Activated CD4-positive, CD25-positive, alpha-beta regulatory T cell treated with anti-CD3 and anti-CD28 coated beads, Interleukin-2, amount 50 U/mL, for 24 hours (primary cell): ENCODE results near the gene RBM33.

Source experiments
- ATAC-seq, 2 donors: fragments of 150-1000 bp; cut with Tn5 transposase; one replicate each; pipeline ENCODE4 v1.10.0; 2021; ENCODE audit warnings: mild to moderate bottlenecking in 1 of 2, moderate library complexity in 1 of 2

The RBM33 gene

DNA sequence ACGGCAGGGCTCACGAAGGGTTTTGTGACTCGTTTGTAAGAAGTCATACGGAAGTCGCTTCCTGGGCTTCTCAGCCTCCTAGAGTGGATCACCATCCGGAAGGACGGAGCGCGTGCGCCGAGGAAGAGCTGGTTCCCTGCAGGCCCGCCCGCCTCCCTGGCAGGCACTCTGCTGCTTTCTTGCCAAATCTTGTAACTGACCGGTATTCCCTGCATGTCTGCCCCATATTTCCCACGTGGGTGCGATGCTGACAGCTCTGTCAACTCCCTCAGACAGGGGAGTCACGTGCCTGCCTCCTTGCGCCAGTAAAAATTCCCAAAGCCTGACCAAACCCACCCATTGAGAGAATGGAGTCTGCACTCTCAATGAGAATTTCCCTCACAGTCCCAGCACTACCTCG lies 155.1 kb downstream of the RBM33 start:
- no peak for ATAC-seq

DNA sequence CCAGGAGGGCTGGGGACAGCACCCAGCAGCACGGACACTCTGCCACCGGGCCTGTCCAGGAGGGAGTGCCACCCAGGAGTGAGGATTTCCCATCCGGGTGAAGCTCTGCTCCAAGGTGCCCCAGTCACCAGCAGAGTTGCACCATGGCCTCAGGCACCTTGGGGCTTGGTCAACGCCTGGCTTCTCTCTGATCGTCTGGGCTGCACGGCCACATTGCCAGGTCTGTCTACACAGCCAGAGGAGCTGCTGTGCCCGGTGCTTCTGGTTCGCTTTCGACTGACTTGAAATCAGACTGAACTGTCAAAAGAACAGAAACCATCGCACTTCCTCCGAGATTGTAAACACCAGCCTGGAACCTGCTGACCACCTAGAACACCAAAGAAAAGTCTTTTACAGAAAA lies 155.8 kb downstream of the RBM33 start:
- ATAC-seq = no peak

DNA sequence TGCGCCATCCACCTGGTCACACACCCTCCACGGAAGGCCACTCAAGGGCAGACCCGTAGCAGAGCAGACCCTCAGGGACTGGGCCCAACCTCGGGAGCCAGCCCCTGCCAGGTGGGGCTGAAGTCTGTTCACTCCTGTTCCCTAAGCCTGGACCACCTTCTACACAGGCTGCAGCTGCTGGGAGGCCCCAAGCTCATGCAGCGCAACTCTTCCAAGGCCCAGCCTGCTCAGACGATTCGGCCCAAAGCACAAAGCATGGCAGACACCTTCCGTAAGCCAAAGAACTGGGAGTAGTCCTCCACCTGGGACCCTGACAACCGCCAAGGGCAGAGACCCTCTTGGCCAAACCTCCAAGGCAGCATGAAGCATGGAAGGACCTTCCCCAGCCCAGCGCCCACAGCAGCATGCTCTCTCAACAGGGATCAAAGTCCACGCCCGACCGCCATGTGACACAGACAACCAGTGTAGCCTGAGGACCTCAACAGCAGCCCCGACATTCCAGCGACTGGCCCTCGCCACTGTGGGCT lies 156.3 kb downstream of the RBM33 start:
- no peak for ATAC-seq

DNA sequence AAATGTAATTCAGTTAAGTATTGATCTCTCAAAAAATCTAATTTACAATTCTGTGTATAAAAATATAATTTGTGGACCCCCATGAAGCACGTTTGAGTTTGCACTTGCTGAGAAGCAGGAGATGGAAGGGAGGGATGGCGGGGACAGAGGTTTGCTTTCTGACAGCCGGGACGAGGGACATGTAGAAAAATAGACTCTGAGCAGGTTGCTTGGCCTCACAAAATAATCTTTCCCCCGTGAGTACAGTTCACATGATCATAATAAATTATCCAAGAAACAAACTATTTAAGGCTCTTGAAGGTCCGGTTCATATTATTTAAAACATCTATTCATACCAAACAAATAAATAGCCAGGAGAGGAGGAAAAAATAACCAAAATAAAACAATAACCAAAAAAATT lies 157.8 kb downstream of the RBM33 start:
- ATAC-seq = no peak

DNA sequence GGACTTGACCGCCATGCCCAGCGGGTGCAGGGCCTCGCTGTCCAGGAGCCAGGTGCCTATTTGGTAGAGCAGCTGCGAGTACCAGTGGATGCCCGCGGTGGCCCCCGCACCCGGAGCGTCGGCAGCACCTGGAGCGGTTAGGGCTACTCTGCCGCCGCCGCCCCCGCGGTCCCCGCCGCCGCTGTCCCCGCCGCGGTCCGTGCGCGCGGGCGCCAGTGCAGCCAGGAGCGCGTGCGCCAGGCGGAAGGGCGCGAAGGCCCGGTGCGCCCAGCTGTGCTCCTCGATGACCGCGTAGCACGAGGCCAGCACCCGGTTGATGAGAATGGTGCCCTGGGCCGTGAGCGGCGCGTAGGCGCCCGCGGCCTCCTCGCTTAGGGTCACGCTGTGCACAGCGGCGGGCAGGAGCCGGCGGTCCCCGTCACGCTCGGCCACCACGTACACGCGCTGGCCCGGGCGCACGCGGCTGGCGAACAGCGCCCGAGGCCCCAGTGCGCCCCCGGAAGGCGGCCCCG lies 158.5 kb downstream of the RBM33 start:
- no peak for ATAC-seq

DNA sequence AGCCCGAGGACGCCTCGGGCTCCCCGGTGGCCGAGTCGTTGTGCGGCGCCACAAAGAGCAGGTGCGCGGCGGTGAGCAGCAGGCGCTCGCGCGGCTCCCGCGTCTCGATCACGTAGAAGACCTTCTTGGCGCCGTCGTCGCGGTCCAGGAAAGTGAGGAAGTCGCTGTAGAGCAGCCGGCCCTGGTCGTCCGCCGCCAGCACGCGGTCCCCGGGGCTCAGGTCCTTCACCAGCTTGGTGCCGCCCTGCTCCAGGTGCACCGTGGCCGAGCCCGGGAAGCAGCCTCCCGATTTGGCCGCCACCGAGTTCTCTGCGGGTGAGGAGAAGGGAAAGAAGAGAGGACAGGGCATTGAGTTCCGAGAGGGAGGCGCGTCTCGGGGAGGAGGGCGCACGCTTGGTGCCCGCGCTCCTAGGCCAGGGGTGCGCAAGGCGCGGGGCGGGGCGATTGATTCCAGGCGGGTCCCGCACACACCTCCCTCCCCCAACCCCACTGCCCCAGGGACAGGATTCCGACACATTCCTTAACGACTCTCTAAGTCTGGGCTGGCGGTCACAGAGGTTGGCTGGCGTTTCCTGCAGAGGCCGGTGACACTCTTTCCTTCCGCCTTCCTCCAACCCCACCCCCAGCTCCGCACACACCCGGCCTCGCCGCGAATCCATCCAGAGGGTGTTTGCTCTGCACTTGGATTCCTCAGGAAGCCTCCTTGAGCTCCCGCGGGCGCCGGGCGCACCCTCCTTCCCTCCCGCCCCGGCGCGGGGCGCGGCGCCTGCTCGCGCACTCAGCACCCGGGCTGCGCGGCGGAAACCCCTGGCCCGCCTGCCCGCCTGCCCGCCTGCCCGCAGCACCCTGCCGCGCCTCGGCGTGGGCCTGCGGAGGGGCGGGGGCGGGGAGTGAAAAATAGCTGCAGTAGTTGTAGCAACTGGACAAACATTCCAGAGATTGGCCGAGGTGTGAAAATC lies 159.2 kb downstream of the RBM33 start:
- ATAC-seq = no peak

DNA sequence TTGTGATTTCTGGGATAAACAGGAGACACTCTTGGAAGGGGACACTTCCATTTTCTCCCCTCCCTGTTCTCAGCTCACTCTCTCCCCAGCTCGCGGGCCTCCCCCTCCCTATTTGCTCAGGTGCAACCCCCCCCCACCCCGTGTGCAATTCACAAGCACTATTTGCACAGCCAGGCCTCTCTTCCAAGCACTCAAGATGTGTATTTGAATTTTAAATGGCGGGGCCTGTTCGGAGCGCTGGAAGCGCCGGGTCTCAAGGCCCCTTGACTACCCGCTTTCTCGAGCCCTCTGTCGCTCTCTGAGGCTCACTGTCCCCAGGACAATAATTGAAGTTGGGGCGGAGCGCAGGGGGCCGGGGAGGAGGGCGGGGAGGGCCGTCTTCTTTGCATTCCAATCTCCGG lies 160.0 kb downstream of the RBM33 start:
- no peak for ATAC-seq

DNA sequence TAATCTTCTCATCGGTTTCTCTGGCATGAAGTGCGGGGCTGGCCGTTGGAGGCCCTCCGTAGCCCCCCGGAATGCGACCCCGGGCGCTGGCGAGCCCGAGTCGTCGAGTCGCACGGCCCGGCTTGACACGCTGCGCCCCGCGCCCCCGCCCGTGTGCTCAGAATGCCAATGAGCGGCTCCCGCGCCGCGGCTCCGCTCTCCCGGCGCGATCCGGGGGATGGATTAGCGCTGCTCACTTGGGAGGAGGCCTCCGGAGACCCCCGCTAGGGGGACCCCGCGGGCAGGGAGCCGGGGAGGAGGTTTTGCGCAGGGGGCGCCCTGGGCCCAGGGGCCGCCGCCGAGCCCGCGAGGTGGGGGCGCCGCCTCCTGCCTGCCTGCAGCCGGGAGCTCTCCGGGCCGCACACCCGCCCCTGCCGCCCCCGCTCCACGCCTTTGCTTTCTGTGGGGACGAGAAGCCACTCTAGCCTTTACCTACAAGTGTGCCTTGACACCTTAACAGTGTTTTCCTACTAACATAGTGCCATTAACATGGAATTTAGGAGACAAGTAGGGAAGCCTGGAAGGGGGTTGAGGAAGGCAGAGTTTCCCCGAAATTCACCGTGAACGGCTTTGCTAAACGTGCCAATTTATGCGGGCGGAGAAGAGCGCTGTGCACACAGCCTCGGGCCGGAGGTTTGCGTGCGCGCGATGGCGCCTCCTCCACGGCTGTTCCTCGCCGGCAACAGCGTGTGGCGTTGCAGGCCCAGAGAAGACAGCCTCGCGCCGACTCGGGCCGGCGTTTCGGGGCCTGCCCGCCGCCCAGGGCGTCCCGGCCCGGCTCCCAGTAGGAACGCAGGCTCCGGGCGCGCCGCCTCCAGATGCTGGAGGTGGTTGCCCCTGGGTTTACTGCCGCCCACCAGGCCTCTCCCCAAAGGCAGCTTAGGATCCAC lies 160.7 kb downstream of the RBM33 start:
- peak in 1 of 2 donors; percentile 59 for ATAC-seq

DNA sequence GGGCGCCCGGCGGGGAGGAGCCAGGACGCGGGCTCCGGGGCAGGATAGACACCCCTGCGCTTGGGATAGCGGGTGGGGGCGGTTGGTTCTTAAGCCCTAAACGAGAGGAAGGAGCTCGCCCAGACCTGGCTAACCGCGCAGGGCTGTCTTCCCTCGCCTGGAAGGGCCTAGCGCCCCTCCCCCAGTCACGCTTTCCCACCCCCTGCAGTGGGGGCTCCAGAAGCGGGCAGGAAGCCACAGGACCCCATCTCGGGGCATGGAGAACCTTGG lies 161.3 kb downstream of the RBM33 start:
- no peak for ATAC-seq

DNA sequence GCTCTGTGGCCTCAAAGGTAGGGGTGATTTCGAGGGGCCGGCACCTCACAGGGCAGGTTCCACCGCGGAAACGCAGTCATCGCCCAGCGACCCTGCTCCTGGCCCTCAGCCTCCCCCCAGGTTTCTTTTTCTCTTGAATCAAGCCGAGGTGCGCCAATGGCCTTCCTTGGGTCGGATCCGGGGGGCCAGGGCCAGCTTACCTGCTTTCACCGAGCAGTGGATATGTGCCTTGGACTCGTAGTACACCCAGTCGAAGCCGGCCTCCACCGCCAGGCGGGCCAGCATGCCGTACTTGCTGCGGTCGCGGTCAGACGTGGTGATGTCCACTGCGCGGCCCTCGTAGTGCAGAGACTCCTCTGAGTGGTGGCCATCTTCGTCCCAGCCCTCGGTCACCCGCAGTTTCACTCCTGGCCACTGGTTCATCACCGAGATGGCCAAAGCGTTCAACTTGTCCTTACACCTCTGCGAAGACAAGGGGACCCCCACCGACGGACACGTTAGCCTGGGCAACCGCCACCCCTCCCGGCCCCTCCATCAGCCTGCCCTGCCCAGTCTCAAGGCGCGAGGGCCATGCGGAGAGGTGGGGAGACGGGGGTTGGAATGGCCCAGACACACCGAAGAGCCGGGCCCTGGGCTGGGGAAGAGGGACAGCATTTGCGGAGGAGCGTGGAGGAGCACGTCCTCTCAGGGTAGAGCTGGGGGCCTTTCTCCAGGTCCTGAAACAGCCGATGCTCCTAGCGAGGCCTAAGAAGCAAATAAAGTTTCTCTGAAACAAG lies 161.8 kb downstream of the RBM33 start:
- ATAC-seq = no peak

DNA sequence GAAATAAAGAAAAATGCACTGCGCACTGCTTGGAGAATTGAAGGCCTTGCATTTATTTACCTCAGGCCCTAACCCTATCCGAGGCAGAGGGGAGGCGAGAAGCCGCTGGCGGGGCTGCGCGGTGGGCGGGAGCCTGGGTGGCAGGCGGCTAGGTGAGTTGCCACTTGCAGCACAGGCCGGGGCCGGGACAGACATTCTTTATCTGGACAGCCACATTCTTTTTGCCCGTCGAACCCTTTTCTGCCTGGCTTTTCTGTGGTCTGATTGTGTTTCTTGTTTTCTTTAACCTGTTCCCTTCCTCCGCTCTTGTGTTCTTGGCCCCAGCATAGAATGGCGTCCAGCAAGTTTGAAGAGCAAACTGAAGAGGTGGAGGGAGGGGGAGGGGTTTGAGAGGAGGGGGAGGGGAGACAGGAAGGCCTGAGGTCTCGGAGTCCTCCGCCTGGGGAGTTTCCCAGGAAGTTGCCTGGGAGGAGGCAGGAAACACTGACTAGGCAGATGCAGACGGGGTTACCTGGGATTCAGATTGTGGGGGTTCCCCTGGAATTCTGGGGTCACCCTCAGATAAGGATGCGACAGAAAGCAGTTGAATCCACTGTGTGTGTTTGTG lies 162.7 kb downstream of the RBM33 start:
- ATAC-seq = no peak

DNA sequence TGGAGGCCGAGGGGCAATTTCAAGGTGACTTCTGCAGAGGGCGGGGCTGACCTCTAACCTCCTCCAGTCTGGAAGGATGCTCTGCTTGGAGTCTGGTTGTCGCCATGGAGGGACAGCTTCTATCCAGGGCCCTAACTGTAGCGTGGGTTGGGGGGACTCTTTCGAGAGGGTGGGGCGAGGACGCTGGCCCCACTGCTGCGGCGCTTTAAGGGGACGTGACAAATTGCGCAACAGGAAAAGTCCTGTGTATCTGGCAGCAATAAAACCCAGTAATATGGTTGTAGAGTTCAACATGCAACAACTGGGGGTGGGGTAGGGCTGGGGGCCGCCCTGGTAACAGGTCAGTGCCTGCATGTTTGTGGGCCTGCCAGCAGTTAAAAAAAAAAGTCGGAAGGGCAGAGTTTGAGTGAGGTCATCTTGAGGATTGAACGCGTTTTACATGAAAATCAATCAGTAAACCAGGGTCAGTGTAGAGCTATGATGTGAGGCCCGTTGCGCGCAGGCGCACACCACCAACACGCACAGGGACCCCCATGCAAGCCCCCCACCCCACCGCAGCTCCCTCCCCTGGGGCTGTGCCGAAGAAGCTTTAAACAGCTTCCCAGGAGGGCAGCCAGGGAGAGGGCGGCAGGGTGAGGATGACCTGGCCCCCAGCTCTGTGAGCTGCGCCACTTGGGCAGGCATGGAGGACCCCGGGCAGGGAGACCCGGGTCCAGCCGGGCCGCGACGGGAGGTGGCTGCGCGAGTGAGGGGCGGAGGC lies 163.5 kb downstream of the RBM33 start:
- no peak for ATAC-seq

DNA sequence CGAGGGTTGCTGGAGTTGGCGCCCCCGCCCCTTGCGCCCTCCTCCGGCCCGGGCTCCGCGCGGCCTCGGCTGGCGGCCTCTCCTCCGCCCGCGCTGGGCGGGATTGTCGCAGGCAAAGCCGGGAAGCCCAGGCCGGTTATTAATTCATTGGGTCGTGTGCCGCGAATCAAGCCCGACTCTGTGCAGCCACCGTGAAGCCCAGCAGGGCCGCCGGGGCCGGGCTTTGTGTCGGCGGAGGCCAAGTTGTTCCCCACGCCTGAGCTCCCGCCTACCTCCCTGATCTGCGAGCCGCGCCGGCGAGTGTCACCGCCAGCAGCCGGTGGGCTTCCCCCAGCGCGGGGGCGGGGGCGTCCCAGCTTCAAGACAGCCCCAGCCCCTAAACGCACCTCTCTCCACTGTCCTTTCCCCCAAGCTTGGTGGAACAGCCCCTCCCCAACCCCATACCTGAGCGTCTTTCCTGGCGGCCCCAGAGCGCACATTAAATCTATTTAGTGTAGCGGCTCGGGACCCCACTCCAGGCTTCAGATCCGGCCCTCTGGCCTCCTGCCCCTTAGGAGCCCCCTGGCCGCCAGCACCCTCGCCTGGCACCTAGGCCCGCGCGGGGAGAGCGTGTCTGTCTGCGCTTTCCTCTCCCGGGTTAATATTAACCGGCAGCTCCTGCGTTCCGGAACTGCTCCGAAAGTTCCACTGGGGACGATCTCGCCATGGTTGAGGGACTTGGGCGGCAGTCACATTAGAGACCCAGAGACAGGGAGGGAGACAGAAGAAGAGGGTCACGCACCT lies 164.3 kb downstream of the RBM33 start:
- no peak for ATAC-seq

DNA sequence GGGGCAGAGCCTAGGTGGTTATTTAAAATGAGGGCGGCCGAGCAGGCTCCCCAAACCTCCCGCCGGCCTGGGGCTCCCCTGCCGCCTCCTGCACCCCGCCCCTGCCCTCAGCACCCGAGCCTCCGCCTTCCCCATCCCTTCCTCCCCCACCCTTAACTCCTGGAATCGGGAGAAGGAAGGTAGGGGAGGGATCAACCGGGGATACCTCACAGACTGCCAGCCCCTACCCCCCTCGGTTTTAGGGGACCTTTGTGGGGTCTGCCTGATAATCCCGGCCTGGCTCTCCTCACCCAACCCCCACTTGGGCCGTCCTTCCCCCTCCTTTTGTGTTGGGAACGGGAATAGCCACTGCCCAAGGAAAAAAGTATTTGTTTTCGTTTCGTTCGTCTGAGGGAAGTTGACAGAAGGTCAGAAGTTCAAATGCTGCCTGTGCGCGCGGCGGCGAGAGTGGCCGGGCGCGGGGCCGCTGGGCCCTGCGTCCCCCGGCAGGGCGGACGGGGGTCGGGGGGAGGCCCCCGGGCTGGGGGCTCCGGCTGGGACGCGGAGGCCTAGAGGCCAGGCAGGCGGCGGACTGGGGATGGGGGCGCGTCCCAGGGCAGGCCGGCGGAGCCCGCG lies 165.0 kb downstream of the RBM33 start:
- no peak for ATAC-seq

DNA sequence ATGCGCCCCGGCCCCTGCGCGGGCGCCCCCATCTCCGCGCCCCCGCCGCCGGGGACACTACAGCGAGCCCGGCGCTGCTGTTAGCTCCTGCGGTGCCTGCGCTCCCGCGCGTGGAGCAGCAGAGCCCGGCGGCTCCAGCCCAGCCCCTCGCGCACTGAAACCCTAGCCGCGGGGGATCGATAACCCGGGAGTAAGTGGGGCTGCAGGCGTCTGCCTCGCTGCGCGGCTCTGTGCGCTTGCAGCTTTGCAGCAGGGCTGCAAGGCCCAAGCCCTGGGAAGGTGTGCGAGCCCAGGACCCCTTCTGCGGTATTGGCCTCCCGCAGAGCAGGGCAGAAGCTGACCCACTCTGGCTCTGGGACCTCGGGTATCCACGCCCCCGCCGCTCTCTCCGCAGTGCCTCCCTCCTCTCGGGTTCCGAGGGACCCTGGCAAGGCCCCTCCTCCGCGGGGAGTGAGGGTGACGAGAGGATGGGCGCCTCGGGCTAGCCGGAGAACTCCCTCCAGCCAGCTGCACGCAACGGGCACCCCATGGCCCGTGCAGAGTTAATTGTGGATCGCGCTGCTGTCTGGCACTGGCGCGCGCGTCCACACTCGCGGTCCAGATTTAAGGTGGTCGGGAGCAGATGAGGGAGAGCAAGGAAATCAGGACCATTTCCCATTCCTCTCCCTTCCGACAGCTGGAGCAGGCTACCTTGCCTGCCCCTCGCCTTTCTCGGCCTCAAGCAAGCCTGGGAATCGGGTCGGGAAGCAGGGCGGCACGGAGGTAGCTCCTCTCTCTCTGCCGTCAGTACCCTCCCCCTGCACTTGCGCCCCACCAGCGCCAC lies 165.7 kb downstream of the RBM33 start:
- no peak for ATAC-seq

DNA sequence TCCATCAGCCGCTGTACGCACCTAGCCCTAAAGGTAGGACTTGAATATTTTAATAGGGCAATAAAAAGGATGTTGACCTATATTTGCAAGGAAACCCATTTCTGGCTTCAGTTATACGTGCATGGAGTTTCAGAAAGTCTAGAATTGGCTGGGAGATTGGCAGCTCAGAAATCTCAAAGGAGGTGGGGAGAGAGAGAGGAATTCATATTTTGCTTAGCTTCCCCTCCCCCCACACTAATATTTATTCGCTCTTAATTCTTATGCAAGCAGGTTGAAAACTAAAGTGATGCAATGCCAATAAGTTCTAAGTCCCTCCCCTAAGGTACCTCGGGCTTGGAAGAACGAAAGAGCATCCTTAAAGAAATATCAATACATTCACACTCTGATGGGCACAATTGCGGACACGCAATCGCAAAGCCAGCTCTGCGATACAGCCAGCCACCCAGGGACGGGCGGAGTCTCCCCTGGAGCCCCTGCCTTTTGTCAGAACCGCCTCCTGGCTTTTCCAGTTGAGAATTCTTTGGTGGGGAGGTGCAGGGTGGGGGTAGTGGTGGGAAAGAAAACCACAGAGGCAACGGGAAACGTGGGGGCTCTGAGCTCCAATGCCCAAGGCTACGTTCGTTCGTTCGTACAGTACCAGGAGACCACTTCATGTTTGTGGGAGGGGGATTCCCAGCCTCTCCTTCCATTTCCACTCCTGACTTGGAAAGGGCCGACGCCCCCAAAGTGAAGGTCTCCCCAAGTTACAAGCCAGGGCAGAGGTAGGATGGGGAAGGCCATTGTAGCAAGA lies 166.5 kb downstream of the RBM33 start:
- ATAC-seq = no peak

DNA sequence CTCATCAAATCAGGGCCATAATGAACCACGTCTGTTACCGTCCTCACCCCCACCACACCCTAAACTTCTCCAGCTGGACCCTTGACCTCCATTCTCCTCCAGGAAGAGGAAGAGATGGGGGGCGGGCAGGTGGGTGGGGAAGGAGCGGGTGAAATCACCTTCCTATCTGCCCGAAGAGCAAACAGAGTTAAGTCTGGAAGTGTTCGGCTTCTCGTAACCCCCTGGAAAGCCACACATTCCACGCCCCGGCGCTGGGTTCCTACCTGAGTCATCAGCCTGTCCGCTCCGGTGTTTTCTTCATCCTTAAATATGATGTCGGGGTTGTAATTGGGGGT lies 167.1 kb downstream of the RBM33 start:
- no peak for ATAC-seq
